ENCODE results near the gene IKZF4. TPM values are rescaled to one million over a fixed set of nuclear protein-coding genes. Genes with fewer than 3 reads are reported as not detected.

The IKZF4 gene
- total RNA-seq, 1 experiment from 2014 or later, result 8.5 TPM

- peak; percentile 43 for ATAC-seq
- no peaks in the 10 kb centered on the region for H4K20me1 ChIP-seq (ENCODE audit: insufficient read depth)
- no peak overlapping the region for H2AFZ ChIP-seq (ENCODE audit: low read depth, low read length, poor library complexity, severe bottlenecking)
- no peaks in the 10 kb centered on the region for H3K9me3 ChIP-seq (ENCODE audit: control insufficient read depth in 1 of 2, insufficient read depth in 1 of 2, low read depth in 1 of 2, low read length in 2 of 2)
- intact Hi-C loops (cut with micrococcal nuclease), result no loop called here
- CTCF ChIA-PET, result interaction anchor here (0.9 to 4.7 kb wide), 7 partner anchors 9 to 662 kb away, joined by 3 to 35 read pairs (median 5); partner anchors contain the start of gene SUOX
- POLR2A ChIA-PET, result interaction anchor here (0.6 to 1.9 kb wide), 22 partner anchors 8 to 1138 kb away, joined by 3 to 13 read pairs (median 4); partner anchors contain the start of genes DGKA, DNAJC14, ORMDL2 and PYM1
- H3K79me2 ChIP-seq (ENCODE audit: insufficient read depth, low read length), result peaks cover 20% of the 10 kb centered on the region; the same call in 1 of the 2 replicates
- H3K9ac ChIP-seq (ENCODE audit: low read length), result peak overlapping the region; percentile 79
- DNase-seq (ENCODE audit: low read depth, low spot score), result no peak
- H3K27me3 ChIP-seq (ENCODE audit: insufficient read depth, low read length), result no peaks in the 10 kb centered on the region
- no peak for TF ChIP-seq FOSL1 (IDR thresholded peaks at IDR 0.05; ENCODE audit: low read depth)
- TF ChIP-seq CTCF (IDR thresholded peaks at IDR 0.05 in 2 of 3, conservative IDR thresholded peaks at IDR 0.05 in 1 of 3; ENCODE audit: borderline replicate concordance in 1 of 3, insufficient read depth in 1 of 3, low read depth in 2 of 3, low read length in 2 of 3), result no peak
- TF ChIP-seq ZFX (IDR thresholded peaks at IDR 0.05), result peak; percentile 51
- TF ChIP-seq JUND (IDR thresholded peaks at IDR 0.05), result no peak
- peak overlapping the region; percentile 78 to 94 for H3K4me3 ChIP-seq (replicated peaks in 1 of 2; ENCODE audit: low read depth in 1 of 2, low read length in 2 of 2)
- peaks cover 6 to 19% of the 10 kb centered on the region in 2 experiments; a peak in 3 of 4 replicates for H3K36me3 ChIP-seq (ENCODE audit: control insufficient read depth in 1 of 2, insufficient read depth in 2 of 2, low read length in 2 of 2)
- H3K4me2 ChIP-seq (ENCODE audit: low read length), result peak overlapping the region; percentile 91
- peak overlapping the region; percentile 80 for H3K27ac ChIP-seq (ENCODE audit: low read depth, low read length)
- H3K4me1 ChIP-seq (ENCODE audit: control insufficient read depth in 1 of 2, insufficient read depth in 2 of 2, low read length in 2 of 2), result peaks cover 17 to 32% of the 10 kb centered on the region in 2 experiments
- RAD21 ChIA-PET (ENCODE audit: low non-redundant PET in 1 of 2, low total read pairs in 2 of 2, uncharacterized antibody in 2 of 2, unreplicated experiment in 2 of 2), result interaction anchor here (1.0 to 1.6 kb wide), 2 partner anchors 22 to 236 kb away, joined by 3 to 6 read pairs; partner anchors contain the start of gene SUOX (in 1 of the 2)
- H3K9me2 ChIP-seq (ENCODE audit: insufficient read depth), result no peaks in the 10 kb centered on the region
- no TSS peak for BruUV-seq (replicated peaks)
Observed at GRCh38 chr12:55974308-55974730, 46.5 kb upstream of the IKZF4 start.

- Histone ChIP-seq H4K20me1 (ENCODE audit: insufficient read depth) (no peaks in the 10 kb centered on the region), H3K79me2 (ENCODE audit: insufficient read depth, low read length) (peaks cover 18% of the 10 kb centered on the region; the same call in 1 of the 2 replicates), H3K27me3 (ENCODE audit: insufficient read depth, low read length) (no peaks in the 10 kb centered on the region), H2AFZ (ENCODE audit: low read depth, low read length, poor library complexity, severe bottlenecking) (no peak overlapping the region), H3K9me2 (ENCODE audit: insufficient read depth) (no peaks in the 10 kb centered on the region), H3K4me1 (ENCODE audit: control insufficient read depth in 1 of 2, insufficient read depth in 2 of 2, low read length in 2 of 2) (peaks cover 12 to 24% of the 10 kb centered on the region in 2 experiments), H3K4me3 (replicated peaks in 1 of 2; ENCODE audit: low read depth in 1 of 2, low read length in 2 of 2) (no peak overlapping the region), H3K4me2 (ENCODE audit: low read length) (no peak overlapping the region), H3K36me3 (ENCODE audit: control insufficient read depth in 1 of 2, insufficient read depth in 2 of 2, low read length in 2 of 2) (no peaks in the 10 kb centered on the region), H3K9me3 (ENCODE audit: control insufficient read depth in 1 of 2, insufficient read depth in 1 of 2, low read depth in 1 of 2, low read length in 2 of 2) (no peaks in the 10 kb centered on the region), H3K27ac (ENCODE audit: low read depth, low read length) (no peak overlapping the region), H3K9ac (ENCODE audit: low read length) (no peak overlapping the region)
- RAD21 ChIA-PET (ENCODE audit: low non-redundant PET in 1 of 2, low total read pairs in 2 of 2, uncharacterized antibody in 2 of 2, unreplicated experiment in 2 of 2), result no interaction called here
- no TSS peak for BruUV-seq (replicated peaks)
- intact Hi-C loops (cut with micrococcal nuclease), result no loop called here
- POLR2A ChIA-PET, result no interaction called here
- CTCF ChIA-PET, result interaction anchor here (1.1 kb wide), 1 partner anchor 18 kb away, joined by 3 read pairs; no protein-coding TSS in a partner anchor
- no peak for DNase-seq (ENCODE audit: low read depth, low spot score)
- no peak for ATAC-seq
- TF ChIP-seq ZBTB33 (IDR thresholded peaks at IDR 0.05; ENCODE audit: extremely low read depth, insufficient replicate concordance, low read length) (no peak), CBX3 (IDR thresholded peaks at IDR 0.05; ENCODE audit: low read depth) (no peak), EZH2phosphoT487 (IDR thresholded peaks at IDR 0.05; ENCODE audit: borderline replicate concordance) (no peak), CTCF (IDR thresholded peaks at IDR 0.05 in 2 of 3, conservative IDR thresholded peaks at IDR 0.05 in 1 of 3; ENCODE audit: borderline replicate concordance in 1 of 3, insufficient read depth in 1 of 3, low read depth in 2 of 3, low read length in 2 of 3) (no peak), TCF7L2 (IDR thresholded peaks at IDR 0.05; ENCODE audit: borderline replicate concordance, extremely low read depth, insufficient read depth, insufficient read length) (no peak), ZFX (IDR thresholded peaks at IDR 0.05) (no peak), SRF (IDR thresholded peaks at IDR 0.05; ENCODE audit: low read depth) (no peak)
Observed at GRCh38 chr12:55978393-55978792, 42.5 kb upstream of the IKZF4 start.

All from HCT116 (cell line).